IPS-18c (cell line): Measurements from ENCODE around the gene VSTM1.
"Not testable (repeated sequence)": the region's sequence is repeated elsewhere in the genome, so short reads cannot be mapped to it uniquely, and the experiment has no call there.

Experiments used
- H3K4me3 ChIP-seq: 2 replicates; pipeline ENCODE4 v1.7.0; 2013; ENCODE audit warnings: low read depth, mild to moderate bottlenecking, low read length, moderate library complexity; ENCODE audit not compliant: insufficient read depth
- H3K9me3 ChIP-seq: one replicate; pipeline ENCODE4 v1.6.1; 2013; ENCODE audit warnings: mild to moderate bottlenecking, low read length, moderate library complexity; ENCODE audit not compliant: control insufficient read depth, insufficient read depth

Gene VSTM1, protein sequence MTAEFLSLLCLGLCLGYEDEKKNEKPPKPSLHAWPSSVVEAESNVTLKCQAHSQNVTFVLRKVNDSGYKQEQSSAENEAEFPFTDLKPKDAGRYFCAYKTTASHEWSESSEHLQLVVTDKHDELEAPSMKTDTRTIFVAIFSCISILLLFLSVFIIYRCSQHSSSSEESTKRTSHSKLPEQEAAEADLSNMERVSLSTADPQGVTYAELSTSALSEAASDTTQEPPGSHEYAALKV

DNA sequence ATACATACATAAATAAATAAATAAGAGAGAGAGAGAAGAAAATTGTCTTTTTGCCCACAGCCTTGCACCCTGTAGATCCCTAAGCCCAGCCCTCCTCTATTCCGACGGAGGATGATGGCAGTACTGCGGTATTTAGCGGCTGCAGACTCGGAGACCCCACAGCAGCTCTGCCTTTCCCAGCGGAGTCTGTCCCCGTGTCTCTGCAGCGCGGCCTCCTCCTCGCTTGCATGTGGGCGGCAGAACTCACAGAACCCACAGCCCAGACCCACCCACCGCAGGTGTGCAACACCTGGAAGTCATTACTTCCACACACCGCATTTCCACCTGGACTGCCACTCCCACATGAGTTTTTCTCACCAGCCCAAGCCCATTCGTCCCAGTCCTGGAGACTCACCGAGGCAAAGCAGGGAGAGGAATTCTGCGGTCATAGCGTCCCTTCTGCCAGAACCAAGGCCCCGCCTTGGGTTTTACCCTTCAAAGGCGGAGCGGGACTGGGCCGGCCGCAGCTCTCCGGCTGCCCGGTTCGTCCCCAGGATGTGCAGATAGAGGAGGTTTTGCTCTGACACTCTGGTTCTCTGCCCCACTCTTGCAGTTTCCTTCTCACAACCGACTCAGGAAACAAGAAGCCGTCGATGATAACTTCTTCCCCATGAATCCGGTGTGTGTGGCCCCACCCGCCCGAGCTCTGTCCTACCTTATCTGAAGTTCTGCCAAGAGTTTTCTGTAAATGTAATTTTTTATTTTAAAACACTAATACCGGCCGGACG lies at the start of gene VSTM1:
VSTM1 (minus strand) TSS at position 548 of the 767 bp plus-strand sequence; CDS start at position 428, 120 bp downstream.
- H3K9me3 ChIP-seq: peaks cover 2% of the 10 kb centered on the region
- H3K4me3 ChIP-seq: no peak within 1 kb of the TSS

DNA sequence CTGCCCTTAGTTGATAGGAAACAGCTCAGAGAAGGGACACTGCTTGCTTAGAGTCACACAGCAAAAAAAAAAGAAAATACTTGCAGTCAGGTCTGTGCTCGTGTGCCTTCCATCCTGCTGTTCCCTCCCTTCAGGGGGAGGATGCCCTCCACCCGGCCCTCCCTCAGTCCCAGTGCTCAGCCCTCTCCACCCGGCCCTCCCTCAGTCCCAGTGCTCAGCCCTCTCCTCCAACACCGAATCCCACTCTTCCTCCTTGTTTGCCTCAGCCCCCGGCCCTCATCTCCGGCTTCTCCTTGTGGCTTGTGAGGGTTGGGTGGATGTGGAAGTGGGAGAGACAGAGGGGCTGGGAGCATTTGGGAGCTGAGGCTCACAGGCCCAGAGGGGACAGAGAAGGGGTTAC lies 46.0 kb upstream of the VSTM1 start:
- H3K4me3 ChIP-seq: no peak overlapping the region
- no peaks in the 10 kb centered on the region for H3K9me3 ChIP-seq

DNA sequence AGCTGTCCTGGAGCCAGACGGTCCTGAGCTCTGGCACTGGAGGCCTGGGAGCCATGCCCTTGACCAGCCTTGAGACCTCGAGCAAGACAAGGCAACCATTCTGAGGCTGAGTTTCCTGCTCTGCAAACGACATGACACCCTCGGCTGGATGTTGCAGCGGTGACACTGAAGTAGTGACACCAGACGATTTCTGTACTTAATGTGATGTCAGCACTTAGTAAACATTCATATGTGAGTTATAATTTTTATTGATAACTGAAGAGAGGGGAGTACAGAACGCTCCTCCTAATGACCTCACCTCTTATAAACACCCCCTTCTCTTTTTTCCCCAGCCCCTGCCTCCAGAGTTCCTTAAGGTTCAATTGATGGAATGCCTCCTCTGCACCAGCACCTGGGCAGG lies 44.8 kb upstream of the VSTM1 start:
- no peaks in the 10 kb centered on the region for H3K9me3 ChIP-seq
- H3K4me3 ChIP-seq: no peak overlapping the region

- Histone ChIP-seq H3K4me3 (no peak overlapping the region), H3K9me3 (no peaks in the 10 kb centered on the region)
These were observed 44.3 kb upstream of the VSTM1 start for GRCh38 chr19:54107876-54108490.

- Histone ChIP-seq H3K9me3 (no peaks in the 10 kb centered on the region), H3K4me3 (no peak overlapping the region)
These were observed 43.0 kb upstream of the VSTM1 start for GRCh38 chr19:54106716-54107115.

DNA sequence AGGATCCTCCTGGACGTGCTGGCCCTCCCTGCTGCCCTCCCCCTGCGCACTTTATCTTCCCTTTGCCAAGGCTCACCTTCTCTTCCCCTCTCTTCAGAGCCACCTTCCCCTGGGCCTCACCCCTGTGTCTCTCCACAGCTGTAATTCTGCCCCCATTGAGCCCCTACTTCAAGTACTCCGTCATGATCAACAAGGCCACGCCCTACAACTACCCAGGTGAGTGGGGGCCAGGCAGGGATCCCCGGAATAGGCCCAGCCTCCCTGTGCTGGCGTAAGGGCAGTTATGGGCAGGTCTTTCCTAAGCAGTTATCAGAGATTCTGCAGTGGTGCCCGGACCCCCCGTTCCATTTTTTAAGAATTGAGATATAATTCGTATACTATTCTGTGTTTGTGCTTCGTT lies 42.1 kb upstream of the VSTM1 start:
- H3K4me3 ChIP-seq: no peak overlapping the region
- H3K9me3 ChIP-seq: no peaks in the 10 kb centered on the region

DNA sequence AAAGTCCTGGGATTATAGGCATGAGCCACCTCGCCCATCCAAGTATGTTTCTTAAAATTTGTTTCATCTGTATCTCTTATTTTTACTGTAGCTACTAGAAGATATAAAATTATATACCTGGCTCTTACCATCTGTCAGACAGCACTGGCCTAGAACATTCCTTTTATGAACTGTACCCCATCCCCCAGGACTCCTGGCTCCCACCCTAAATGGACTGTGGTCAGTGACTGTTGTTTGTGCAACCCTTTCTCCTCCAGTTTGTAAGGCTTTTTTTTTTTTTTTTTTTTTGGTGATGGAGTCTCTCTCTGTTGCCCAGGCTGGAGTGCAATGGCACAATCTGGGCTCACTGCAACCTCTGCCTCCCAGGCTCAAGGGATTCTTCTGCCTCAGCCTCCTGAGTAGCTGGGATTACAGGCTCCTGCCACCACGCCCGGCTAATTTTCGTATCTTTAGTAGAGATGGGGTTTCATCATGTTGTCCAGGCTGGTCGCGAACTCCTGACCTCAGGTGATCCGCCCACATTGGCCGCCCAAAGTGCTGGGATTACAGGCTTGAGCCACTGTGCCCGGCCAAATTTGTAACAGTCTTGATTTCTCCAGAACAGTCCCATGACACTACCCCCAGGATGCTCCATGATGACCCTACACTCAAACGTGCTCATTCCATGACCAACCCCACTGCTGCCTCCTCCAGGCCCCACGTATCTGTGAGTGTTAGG lies 41.5 kb upstream of the VSTM1 start:
- Histone ChIP-seq H3K9me3 (no peaks in the 10 kb centered on the region), H3K4me3 (no peak overlapping the region)

DNA sequence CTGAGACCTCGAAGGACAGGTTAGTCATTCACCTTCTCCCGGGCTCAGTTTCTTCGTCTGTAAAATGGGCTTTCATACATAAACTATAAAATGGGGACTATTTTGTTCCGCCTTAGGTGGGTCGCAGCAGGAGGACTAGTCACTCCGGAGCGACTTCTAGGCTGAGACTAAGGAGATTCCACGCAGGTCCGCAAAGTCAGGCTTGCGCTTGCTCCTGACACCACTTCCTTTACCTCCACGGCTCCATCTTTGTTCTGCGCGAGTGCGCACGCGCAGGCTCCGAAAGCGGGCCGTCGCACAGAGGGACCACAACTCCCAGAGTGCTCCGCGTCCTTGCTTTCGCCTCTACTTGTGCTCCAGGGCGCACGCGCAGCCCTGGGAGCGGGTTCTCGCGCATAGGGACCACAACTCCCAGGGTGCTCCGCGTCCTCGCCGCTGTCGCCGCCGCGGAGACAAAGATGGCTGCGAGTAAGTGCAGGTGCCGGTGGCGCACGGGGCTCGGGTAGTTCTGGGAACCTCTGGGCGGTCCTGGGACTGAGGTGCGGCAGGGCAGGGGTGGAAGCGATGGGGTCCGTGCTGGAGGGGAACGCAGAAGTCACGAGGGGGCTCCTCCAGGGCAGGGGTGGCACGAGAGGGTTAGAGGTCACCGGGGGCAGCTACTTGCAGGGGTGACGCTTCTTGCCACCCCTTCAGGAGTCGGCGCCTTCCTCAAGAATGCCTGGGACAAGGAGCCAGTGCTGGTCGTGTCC lies 38.9 kb upstream of the VSTM1 start, which contains the start of gene NDUFA3:
NDUFA3 (plus strand) TSS at position 435 of the 749 bp plus-strand sequence; CDS start at position 459, 24 bp downstream.
- peak within 1 kb of the TSS; percentile 99 for H3K4me3 ChIP-seq

DNA sequence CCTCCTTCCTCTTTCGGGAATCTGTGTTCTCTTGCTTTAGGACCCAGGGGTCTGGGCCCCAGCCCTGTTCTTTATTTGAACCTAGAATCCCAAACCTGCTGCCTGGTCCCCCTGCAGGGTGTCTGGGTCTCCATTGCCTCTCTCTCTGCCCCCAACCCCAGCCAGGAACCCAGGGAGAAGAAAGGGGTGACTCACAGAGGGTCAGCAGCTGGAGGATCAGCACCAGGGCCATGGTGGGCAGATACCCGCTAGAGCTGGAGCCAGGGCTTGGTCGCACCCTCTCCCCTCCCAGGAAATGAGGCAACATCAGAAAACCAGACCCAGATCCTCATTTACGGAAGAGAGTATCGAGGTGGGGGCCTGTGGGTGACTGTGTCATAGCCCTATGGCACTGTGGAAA lies 36.9 kb upstream of the VSTM1 start, which contains the start of gene OSCAR:
OSCAR (minus strand) TSS at position 243 of the 400 bp plus-strand sequence; CDS start at position 232, 11 bp downstream.
- no peaks in the 10 kb centered on the region for H3K9me3 ChIP-seq
- H3K4me3 ChIP-seq: no peak within 1 kb of the TSS

More for the DNA sequence above, 38.9 kb upstream of the VSTM1 start, which contains the start of gene NDUFA3:
- no peaks in the 10 kb centered on the region for H3K9me3 ChIP-seq

- H3K9me3 ChIP-seq, H3K4me3 ChIP-seq: not testable (repeated sequence)
These were observed 36.2 kb upstream of the VSTM1 start for GRCh38 chr19:54099903-54100255.

- H3K4me3 ChIP-seq: no peak overlapping the region
These were observed 35.6 kb upstream of the VSTM1 start for GRCh38 chr19:54099190-54099902.

DNA sequence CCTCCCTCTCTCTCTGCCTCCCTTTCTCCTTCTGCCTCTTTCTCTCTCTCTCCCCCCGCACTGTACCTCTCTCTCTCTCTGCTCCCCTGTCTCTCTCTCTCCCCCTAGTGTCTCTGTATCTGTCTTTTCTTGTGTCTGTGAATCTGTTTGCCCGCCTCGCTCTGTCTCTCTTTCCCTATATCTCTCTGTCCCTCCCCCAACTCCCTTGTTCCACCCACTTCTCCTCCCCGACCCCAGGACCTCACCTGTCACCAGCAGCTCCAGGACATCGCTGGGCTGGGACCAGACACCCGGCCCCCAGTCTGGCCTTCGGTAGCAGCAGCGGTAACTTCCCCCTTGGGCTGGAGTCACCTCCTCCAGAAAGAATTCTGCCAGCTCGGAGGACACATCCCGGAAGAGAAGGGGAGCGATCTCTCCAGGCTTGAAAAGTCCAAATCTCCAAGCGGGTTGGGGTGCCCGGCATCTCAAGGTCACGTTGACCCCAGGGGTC lies 33.0 kb upstream of the VSTM1 start:
- Histone ChIP-seq H3K9me3 (no peaks in the 10 kb centered on the region), H3K4me3 (peak overlapping the region; percentile 50)

More at GRCh38 chr19:54099190-54099902, 35.6 kb upstream of the VSTM1 start:
- H3K9me3 ChIP-seq: no peaks in the 10 kb centered on the region

DNA sequence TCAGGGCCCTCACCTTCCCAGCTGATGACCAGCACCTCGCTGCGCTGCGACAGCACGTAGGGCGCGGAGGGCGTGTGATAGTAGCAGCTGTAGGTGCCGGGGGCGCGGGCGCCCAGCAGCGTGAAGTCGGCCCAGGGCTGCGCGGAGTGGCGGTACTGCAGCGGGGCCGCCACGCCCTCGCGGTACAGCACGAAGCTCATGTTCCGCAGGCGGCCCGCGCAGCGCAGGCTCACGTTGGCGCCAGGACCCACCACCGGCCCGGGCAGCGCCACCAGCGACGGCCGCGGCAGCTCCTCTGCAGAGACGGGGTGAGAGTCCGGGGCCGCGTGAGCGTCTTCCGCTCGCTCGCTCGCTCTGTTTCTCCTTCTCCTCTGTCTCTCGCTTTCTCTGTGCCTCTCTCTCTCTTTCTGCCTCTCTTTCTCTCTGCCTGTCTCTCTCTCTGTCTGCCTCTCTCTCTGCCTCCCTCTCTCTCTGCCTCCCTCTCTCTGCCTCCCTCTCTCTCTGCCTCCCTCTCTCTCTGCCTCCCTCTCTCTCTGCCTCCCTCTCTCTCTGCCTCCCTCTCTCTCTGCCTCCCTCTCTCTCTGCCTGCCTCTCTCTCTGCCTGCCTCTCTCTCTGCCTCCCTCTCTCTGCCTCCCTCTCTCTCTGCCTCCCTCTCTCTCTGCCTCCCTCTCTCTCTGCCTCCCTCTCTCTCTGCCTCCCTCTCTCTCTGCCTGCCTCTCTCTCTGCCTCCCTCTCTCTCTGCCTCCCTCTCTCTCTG lies 32.3 kb upstream of the VSTM1 start:
- H3K9me3 ChIP-seq: not testable (repeated sequence)
- peak overlapping the region; percentile 66 for H3K4me3 ChIP-seq

DNA sequence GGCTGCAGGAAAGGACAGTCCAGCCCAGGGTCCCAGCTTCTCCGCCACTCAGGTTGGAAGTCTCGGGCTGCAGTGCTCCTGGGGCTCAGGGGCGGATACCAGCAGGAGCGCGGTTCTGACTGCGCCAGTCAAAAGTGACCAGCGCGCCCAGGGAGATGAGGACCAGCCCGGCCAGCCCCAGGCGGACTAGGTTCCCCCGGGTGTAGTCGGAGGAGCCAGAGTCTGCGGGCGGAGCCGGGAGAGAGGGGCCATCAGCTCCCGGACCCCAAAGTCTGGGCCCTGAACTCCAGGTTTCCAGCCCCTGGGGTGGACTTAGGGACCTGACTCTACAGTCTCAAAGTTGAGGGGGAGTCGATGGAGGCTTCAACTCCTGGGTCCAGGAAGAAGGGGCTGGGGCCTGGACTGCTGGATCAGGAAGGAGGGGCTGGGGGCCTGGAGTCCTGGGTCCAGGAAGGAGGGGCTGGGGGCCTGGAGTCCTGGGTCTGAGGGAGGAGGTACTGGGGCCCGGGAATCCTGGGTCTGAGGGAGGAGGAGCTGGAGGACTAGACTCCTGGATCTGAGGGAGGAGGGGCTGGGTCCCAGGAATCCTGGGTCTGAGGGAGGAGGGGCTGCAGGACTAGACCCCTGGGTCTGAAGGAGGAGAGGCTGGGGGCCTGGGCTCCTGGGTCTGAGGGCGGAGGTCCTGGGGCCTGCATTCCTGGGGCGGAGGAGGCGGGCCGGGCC lies 31.6 kb upstream of the VSTM1 start:
- Histone ChIP-seq H3K9me3 (no peaks in the 10 kb centered on the region), H3K4me3 (peak overlapping the region; percentile 66)

DNA sequence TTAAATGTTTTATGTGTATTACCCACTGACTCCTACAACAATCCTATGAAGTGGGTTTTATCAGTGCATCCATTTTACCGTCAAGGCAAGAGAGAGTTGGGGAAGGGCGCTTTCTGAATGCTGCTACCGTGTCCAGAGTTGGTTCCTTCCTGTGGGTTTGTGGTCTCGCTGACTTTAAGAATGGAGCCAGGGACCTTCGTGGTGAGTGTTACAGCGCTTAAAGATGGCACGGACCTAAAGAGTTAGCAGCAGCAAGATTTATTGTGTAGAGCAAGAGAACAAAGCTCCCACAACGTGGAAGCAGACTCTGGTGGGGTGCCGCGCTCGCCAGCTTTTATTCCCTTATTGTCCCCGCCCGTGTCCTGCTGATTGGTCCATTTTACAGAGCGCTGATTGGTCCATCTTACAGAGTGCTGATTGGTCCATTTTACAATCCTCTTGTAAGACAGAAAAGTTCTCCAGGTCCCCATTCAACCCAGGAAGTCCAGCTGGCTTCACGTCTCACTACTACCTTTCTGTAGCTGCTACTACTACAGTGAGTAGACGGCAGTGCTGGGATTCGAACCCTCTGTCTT lies 30.8 kb upstream of the VSTM1 start:
- no peaks in the 10 kb centered on the region for H3K9me3 ChIP-seq
- no peak overlapping the region for H3K4me3 ChIP-seq
